Vagina (tissue), 2 donors: Measurements from ENCODE around the gene MDGA2. TPM values are rescaled to one million over a fixed set of nuclear protein-coding genes. Genes with fewer than 3 reads are reported as not detected.
"Not testable (repeated sequence)": the region's sequence is repeated elsewhere in the genome, so short reads cannot be mapped to it uniquely, and the experiment has no call there.

Experiments used
- DNase-seq, 2 donors: peaks; one replicate each; pipeline ENCODE4 v3.0.0-alpha.2; 2017; ENCODE audit errors: extremely low spot score in 2 of 2
- H3K27ac ChIP-seq: fragments of 200-600 bp; sonication (generic); one replicate; pipeline ENCODE4 v1.5.1; 2019
- H3K27me3 ChIP-seq: fragments of 200-600 bp; sonication (generic); one replicate; pipeline ENCODE4 v1.5.1; 2019
- H3K36me3 ChIP-seq, 2 donors: fragments of 200-600 bp; sonication (generic); one replicate each; pipeline ENCODE4 v1.5.1; 2017 to 2019
- H3K4me1 ChIP-seq: fragments of 200-600 bp; sonication (generic); one replicate; pipeline ENCODE4 v1.5.1; 2019
- H3K4me3 ChIP-seq, 2 donors: fragments of 200-600 bp; sonication (generic); 1 replicate in 1 of 2; 2 replicates in 1 of 2; pipeline ENCODE4 v1.5.1; 2016 to 2019
- H3K9me3 ChIP-seq: fragments of 200-600 bp; sonication (generic); one replicate; pipeline ENCODE4 v1.5.1; 2019
- CTCF ChIP-seq, 3 experiments: fragments of 450-650 bp in 2 of 3; fragments of 200-600 bp in 1 of 3; sonication (generic) in 1 of 3; IDR thresholded peaks; one replicate each; pipeline ENCODE4 v1.5.1; 2017 to 2019; ENCODE audit warnings: antibody characterized with exemption in 3 of 3, mild to moderate bottlenecking in 2 of 3, moderate library complexity in 2 of 3
- POLR2A ChIP-seq, 2 donors: fragments of 450-650 bp; IDR thresholded peaks; one replicate each; pipeline ENCODE4 v1.6.1; 2017; ENCODE audit warnings: antibody characterized with exemption in 2 of 2, mild to moderate bottlenecking in 2 of 2, moderate library complexity in 2 of 2
- POLR2AphosphoS5 ChIP-seq, 2 donors: sonication (generic); formaldehyde crosslinking; IDR thresholded peaks; one replicate each; pipeline ENCODE4 v1.9.0; 2017; ENCODE audit warnings: antibody characterized with exemption in 2 of 2, mild to moderate bottlenecking in 2 of 2, low read depth in 1 of 2; ENCODE audit not compliant: insufficient read depth in 1 of 2
- intact Hi-C: fragments of 100-400 bp; cut with DNase I; formaldehyde crosslinking; loops from one replicate; pipeline ENCODE4 v1.15.1; 2023
- total RNA-seq: library from RNA; depleted of rRNA; stranded (reverse); fragments of >200 nt; gene quantifications from one replicate; pipeline ENCODE4 v1.2.3, GENCODE V29; 2016

MDGA2 gene
- total RNA-seq, 1 donor from 2014 or later: not detected

GRCh38 chr14:47297374-47297773 is 378.0 kb downstream of the MDGA2 start:
- no peak for TF ChIP-seq POLR2AphosphoS5 (IDR thresholded peaks at IDR 0.05; ENCODE audit: insufficient read depth in 1 of 2, low read depth in 1 of 2)
- TF ChIP-seq POLR2A (IDR thresholded peaks at IDR 0.05): no peak
- no peak for TF ChIP-seq CTCF (IDR thresholded peaks at IDR 0.05)
- Histone ChIP-seq H3K4me1 (no peaks in the 10 kb centered on the region), H3K27me3 (no peaks in the 10 kb centered on the region), H3K4me3 (no peak overlapping the region), H3K9me3 (no peaks in the 10 kb centered on the region), H3K36me3 (no peaks in the 10 kb centered on the region), H3K27ac (no peak overlapping the region)
- no peak for DNase-seq
- intact Hi-C loops: no loop called here

GRCh38 chr14:47284283-47284682 is 391.1 kb downstream of the MDGA2 start:
- Histone ChIP-seq H3K27ac (no peak overlapping the region), H3K9me3 (no peaks in the 10 kb centered on the region), H3K4me1 (no peaks in the 10 kb centered on the region), H3K27me3 (no peaks in the 10 kb centered on the region), H3K4me3 (no peak overlapping the region), H3K36me3 (no peaks in the 10 kb centered on the region)
- intact Hi-C loops: no loop called here
- no peak for DNase-seq
- TF ChIP-seq POLR2AphosphoS5 (IDR thresholded peaks at IDR 0.05; ENCODE audit: insufficient read depth in 1 of 2, low read depth in 1 of 2): no peak
- TF ChIP-seq CTCF (IDR thresholded peaks at IDR 0.05): no peak
- TF ChIP-seq POLR2A (IDR thresholded peaks at IDR 0.05): no peak

GRCh38 chr14:47281761-47282160 is 393.6 kb downstream of the MDGA2 start:
- H3K36me3 ChIP-seq, intact Hi-C loops, H3K9me3 ChIP-seq, H3K4me3 ChIP-seq, H3K27me3 ChIP-seq, H3K4me1 ChIP-seq, H3K27ac ChIP-seq, DNase-seq: not testable (repeated sequence)

GRCh38 chr14:47278233-47278842 is 397.1 kb downstream of the MDGA2 start:
- intact Hi-C loops: no loop called here
- Histone ChIP-seq H3K27ac (no peak overlapping the region), H3K4me3 (no peak overlapping the region), H3K4me1 (no peaks in the 10 kb centered on the region), H3K36me3 (no peaks in the 10 kb centered on the region), H3K27me3 (no peaks in the 10 kb centered on the region), H3K9me3 (no peaks in the 10 kb centered on the region)
- no peak for DNase-seq
- no peak for TF ChIP-seq CTCF (IDR thresholded peaks at IDR 0.05)
- TF ChIP-seq POLR2AphosphoS5 (IDR thresholded peaks at IDR 0.05; ENCODE audit: insufficient read depth in 1 of 2, low read depth in 1 of 2): no peak
- TF ChIP-seq POLR2A (IDR thresholded peaks at IDR 0.05): no peak

- TF ChIP-seq CTCF (IDR thresholded peaks at IDR 0.05) (no peak), POLR2A (IDR thresholded peaks at IDR 0.05) (no peak)
Observed at GRCh38 chr14:47277703-47278102, 397.7 kb downstream of the MDGA2 start.

More at GRCh38 chr14:47277703-47278102, 397.7 kb downstream of the MDGA2 start:
- Histone ChIP-seq H3K36me3 (no peaks in the 10 kb centered on the region), H3K27ac (no peak overlapping the region), H3K9me3 (no peaks in the 10 kb centered on the region), H3K27me3 (no peaks in the 10 kb centered on the region), H3K4me1 (no peaks in the 10 kb centered on the region), H3K4me3 (no peak overlapping the region)
- intact Hi-C loops: no loop called here
- no peak for DNase-seq
